Measurements from ENCODE around the gene LGR6.
A peak's percentile ranks its signal among the peaks of the same experiment; 100 is the strongest.

LGR6 gene

GRCh38 chr1:202279806-202280205 is 86.2 kb downstream of the LGR6 start:
- no peak for ATAC-seq
- H3K4me1 Mint-ChIP-seq: no peaks in the 10 kb centered on the region
- no peak overlapping the region for H3K4me3 Mint-ChIP-seq
- peaks cover 12% of the 10 kb centered on the region for H3K27me3 Mint-ChIP-seq
- H3K27ac Mint-ChIP-seq: no peak overlapping the region
- no peaks in the 10 kb centered on the region for H3K9me3 Mint-ChIP-seq
- H3K36me3 Mint-ChIP-seq: no peaks in the 10 kb centered on the region

- no peaks in the 10 kb centered on the region for H3K36me3 Mint-ChIP-seq
- peaks cover 12% of the 10 kb centered on the region for H3K27me3 Mint-ChIP-seq
- no peak overlapping the region for H3K27ac Mint-ChIP-seq
- H3K4me1 Mint-ChIP-seq: no peaks in the 10 kb centered on the region
- no peak for ATAC-seq
- no peak overlapping the region for H3K4me3 Mint-ChIP-seq
- no peaks in the 10 kb centered on the region for H3K9me3 Mint-ChIP-seq
Observed at GRCh38 chr1:202280595-202280994, 87.0 kb downstream of the LGR6 start.

DNA sequence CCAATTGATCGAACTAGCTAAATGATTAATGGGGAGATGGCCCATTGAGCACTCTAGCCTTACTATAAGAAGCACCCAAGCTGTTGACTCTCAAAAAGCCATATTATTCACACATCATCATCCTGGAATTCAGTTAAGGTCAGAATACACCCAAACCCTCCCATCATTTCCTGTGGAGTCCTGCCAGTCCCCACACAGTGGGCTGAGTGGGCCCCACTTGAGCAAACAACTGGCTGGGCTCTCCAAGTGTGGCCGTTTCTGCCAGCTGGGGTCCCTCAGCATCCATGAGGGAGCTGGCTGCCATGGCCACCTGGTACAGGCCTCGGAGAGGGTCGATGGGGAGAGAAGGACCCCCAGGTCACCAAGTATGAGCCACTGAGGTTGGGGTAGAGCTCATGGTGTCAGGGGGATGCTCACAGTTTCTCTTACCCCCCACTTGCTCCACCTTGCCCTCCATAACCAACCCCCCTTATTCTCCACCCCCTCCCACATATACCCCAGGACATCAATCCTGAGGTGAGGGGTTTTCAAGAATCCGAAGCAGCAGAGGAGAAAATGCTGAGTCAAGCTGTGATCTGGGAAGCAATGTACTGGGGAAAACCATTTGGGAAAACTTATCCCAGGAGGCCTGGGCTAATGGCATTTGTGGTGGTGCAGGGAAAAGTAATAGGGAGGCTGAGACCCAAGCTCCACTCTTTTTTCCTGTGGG is 87.9 kb downstream of the LGR6 start:
- H3K4me1 Mint-ChIP-seq: no peaks in the 10 kb centered on the region
- no peak overlapping the region for H3K27ac Mint-ChIP-seq
- no peaks in the 10 kb centered on the region for H3K9me3 Mint-ChIP-seq
- H3K4me3 Mint-ChIP-seq: no peak overlapping the region
- peaks cover 12% of the 10 kb centered on the region for H3K27me3 Mint-ChIP-seq
- no peaks in the 10 kb centered on the region for H3K36me3 Mint-ChIP-seq
- ATAC-seq: no peak

GRCh38 chr1:202282025-202282371 is 88.4 kb downstream of the LGR6 start:
- ATAC-seq: no peak
- Mint-ChIP-seq H3K4me3 (no peak overlapping the region), H3K36me3 (no peaks in the 10 kb centered on the region), H3K9me3 (no peaks in the 10 kb centered on the region), H3K4me1 (no peaks in the 10 kb centered on the region), H3K27me3 (peaks cover 12% of the 10 kb centered on the region), H3K27ac (no peak overlapping the region)

GRCh38 chr1:202282596-202283283 is 89.1 kb downstream of the LGR6 start:
- no peaks in the 10 kb centered on the region for H3K36me3 Mint-ChIP-seq
- H3K4me1 Mint-ChIP-seq: no peaks in the 10 kb centered on the region
- no peak for ATAC-seq
- H3K27me3 Mint-ChIP-seq: peaks cover 18% of the 10 kb centered on the region
- H3K27ac Mint-ChIP-seq: no peak overlapping the region
- H3K9me3 Mint-ChIP-seq: no peaks in the 10 kb centered on the region
- H3K4me3 Mint-ChIP-seq: no peak overlapping the region

GRCh38 chr1:202283379-202283844 is 89.8 kb downstream of the LGR6 start:
- H3K36me3 Mint-ChIP-seq: no peaks in the 10 kb centered on the region
- peak; percentile 40 for ATAC-seq
- no peaks in the 10 kb centered on the region for H3K9me3 Mint-ChIP-seq
- no peaks in the 10 kb centered on the region for H3K4me1 Mint-ChIP-seq
- peaks cover 18% of the 10 kb centered on the region for H3K27me3 Mint-ChIP-seq
- no peak overlapping the region for H3K4me3 Mint-ChIP-seq
- H3K27ac Mint-ChIP-seq: no peak overlapping the region

GRCh38 chr1:202283991-202284390 is 90.4 kb downstream of the LGR6 start:
- Mint-ChIP-seq H3K27ac (no peak overlapping the region), H3K4me3 (no peak overlapping the region), H3K27me3 (peaks cover 17% of the 10 kb centered on the region), H3K4me1 (no peaks in the 10 kb centered on the region), H3K36me3 (no peaks in the 10 kb centered on the region), H3K9me3 (no peaks in the 10 kb centered on the region)
- ATAC-seq: no peak

- ATAC-seq: no peak
- Mint-ChIP-seq H3K4me1 (no peaks in the 10 kb centered on the region), H3K4me3 (no peak overlapping the region), H3K36me3 (no peaks in the 10 kb centered on the region), H3K27me3 (peaks cover 17% of the 10 kb centered on the region), H3K27ac (no peak overlapping the region), H3K9me3 (no peaks in the 10 kb centered on the region)
Observed at GRCh38 chr1:202285908-202286307, 92.3 kb downstream of the LGR6 start.

DNA sequence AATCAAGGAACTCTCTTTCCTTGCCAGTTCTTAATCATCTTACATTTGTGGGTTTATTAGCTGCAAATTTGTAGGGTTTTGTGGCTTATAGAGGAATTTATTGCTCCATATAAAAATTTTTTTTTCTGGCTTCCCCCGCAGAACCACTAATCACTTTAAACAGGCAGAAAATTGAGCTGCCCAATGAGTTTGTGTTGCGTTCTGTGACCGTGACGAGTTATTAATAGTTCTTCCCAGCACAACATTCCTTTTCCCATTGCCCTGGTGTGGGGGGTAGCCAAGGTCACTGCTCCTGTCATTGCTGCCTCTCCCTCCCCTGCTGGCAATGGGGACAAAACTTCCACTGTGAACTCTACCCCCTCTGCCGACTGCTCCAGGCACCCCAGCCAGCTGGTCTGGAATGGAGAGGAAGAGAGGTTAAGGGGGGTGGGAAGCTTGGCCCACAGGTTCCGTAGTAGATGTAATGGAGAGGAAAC is 93.1 kb downstream of the LGR6 start:
- Mint-ChIP-seq H3K36me3 (no peaks in the 10 kb centered on the region), H3K27me3 (peaks cover 18% of the 10 kb centered on the region), H3K4me3 (no peak overlapping the region), H3K27ac (no peak overlapping the region), H3K9me3 (no peaks in the 10 kb centered on the region), H3K4me1 (no peaks in the 10 kb centered on the region)
- no peak for ATAC-seq

DNA sequence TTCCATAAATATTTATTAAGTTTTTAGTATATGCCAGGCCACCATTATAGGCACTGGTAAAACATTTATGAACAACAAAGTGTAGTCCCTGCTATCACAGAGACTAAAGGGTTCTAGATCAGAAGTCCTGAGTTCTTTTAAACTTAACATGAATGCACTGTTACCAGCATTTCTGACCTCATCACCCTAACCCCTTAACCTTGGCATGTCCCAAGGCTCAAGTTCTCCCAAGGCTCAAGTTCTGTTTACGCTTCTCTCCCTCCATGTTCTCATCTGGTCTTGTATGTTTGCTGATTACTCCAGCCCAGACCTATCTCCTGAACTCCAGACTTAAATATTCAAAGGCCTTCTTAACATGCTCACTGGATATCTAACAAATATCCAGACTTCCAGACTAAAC is 93.6 kb downstream of the LGR6 start:
- no peak overlapping the region for H3K4me3 Mint-ChIP-seq
- ATAC-seq: no peak
- H3K9me3 Mint-ChIP-seq: no peaks in the 10 kb centered on the region
- H3K36me3 Mint-ChIP-seq: no peaks in the 10 kb centered on the region
- no peaks in the 10 kb centered on the region for H3K4me1 Mint-ChIP-seq
- H3K27me3 Mint-ChIP-seq: peaks cover 23% of the 10 kb centered on the region
- no peak overlapping the region for H3K27ac Mint-ChIP-seq

DNA sequence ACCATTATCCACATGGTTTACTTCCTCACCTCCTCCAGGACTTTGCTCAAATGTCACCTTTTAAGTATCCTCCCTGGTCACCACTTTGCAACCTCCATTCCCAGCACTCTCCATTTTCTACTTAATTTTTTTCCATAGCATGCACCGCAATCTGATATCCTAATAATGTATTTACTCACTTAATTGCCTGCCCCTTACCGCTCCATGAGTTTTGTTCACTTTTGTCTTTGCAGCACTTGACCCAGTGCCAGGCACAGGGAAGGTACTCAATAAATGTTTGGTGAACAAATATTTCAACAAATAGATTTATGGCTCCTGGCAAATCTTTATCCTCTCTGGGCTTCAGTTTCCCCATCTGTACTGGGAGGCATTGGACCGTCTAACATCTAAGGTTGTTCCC is 94.6 kb downstream of the LGR6 start:
- H3K27ac Mint-ChIP-seq: no peak overlapping the region
- H3K36me3 Mint-ChIP-seq: no peaks in the 10 kb centered on the region
- peaks cover 23% of the 10 kb centered on the region for H3K27me3 Mint-ChIP-seq
- no peaks in the 10 kb centered on the region for H3K4me1 Mint-ChIP-seq
- no peak overlapping the region for H3K4me3 Mint-ChIP-seq
- no peak for ATAC-seq
- no peaks in the 10 kb centered on the region for H3K9me3 Mint-ChIP-seq

- Mint-ChIP-seq H3K9me3 (no peaks in the 10 kb centered on the region), H3K4me1 (no peaks in the 10 kb centered on the region), H3K27ac (no peak overlapping the region), H3K36me3 (no peaks in the 10 kb centered on the region), H3K4me3 (no peak overlapping the region), H3K27me3 (peaks cover 23% of the 10 kb centered on the region)
- no peak for ATAC-seq
Observed at GRCh38 chr1:202289009-202289408, 95.4 kb downstream of the LGR6 start.

DNA sequence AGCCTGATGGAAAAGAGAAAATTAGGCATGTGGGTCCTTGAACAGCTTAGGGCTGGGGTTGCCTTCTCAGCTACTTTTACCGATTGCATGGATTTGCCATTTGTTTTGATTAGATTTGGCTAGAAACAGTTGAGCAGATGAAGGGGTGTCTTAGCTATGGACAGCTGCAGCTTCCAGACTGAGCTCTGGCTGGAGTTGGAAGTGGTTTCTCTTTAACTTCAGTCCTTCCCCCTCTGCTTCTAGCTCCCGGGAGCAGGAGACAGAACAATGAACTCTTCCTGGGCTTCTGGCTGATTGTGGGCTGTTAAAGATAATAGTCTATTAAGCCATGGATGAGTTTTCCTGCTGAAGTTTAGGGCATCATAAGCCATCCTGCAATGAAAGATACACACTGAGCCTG is 97.4 kb downstream of the LGR6 start:
- Mint-ChIP-seq H3K36me3 (no peaks in the 10 kb centered on the region), H3K9me3 (no peaks in the 10 kb centered on the region), H3K27me3 (peaks cover 23% of the 10 kb centered on the region), H3K4me3 (no peak overlapping the region), H3K27ac (no peak overlapping the region), H3K4me1 (peaks cover 5% of the 10 kb centered on the region)
- no peak for ATAC-seq

DNA sequence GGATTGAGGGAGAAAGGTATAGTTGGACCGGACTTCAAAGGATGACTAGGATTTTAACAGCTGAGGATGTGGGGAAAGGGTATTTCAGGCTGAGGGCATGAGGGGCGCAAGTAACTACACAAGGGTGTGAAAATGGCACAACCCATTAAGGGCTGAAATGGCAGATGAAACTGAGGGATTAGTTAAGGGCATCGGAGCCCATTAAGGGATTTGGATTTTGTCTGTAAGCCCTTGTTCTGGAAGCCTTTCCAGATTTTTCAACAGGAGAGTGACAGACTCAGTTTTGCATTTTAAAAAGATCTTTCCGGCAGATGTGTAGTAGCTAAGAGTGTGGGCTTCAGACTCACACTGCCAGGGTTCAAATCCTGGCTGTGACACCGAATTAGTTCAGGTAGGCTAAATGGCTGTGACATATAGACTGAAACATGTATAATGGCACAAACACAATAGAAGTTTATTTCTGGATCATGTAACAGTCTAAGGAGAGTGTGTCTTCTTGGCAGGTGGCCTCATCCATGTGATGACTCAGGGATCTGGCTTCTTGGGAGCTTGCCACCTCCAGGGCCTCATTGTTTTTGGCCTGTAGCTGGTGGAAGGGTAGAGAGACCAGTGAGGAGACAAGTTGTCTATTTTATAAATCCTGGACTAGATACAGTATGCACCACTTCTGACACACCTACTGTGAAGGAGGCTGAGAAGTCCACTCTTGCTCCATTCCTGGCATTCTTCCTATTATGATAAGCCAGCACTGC is 98.5 kb downstream of the LGR6 start:
- Mint-ChIP-seq H3K27me3 (peaks cover 23% of the 10 kb centered on the region), H3K27ac (no peak overlapping the region), H3K9me3 (no peaks in the 10 kb centered on the region), H3K4me3 (no peak overlapping the region), H3K4me1 (peaks cover 5% of the 10 kb centered on the region), H3K36me3 (no peaks in the 10 kb centered on the region)
- no peak for ATAC-seq

GRCh38 chr1:202292773-202293172 is 99.2 kb downstream of the LGR6 start:
- ATAC-seq: no peak
- peaks cover 5% of the 10 kb centered on the region for H3K4me1 Mint-ChIP-seq
- peaks cover 17% of the 10 kb centered on the region for H3K27me3 Mint-ChIP-seq
- no peak overlapping the region for H3K27ac Mint-ChIP-seq
- H3K4me3 Mint-ChIP-seq: no peak overlapping the region
- no peaks in the 10 kb centered on the region for H3K9me3 Mint-ChIP-seq
- H3K36me3 Mint-ChIP-seq: no peaks in the 10 kb centered on the region

Measured in stimulated activated memory B cell treated with anti-CD40 and anti-IgM and Interleukin-4, amounts not matched to agents 10 μg/mL and 1 μg/mL and 100 μg/mL, for 72 hours (primary cell).